Breast epithelium (tissue), 3 donors: Measurements from ENCODE around the gene PPP1CA.

Source experiments
- CTCF ChIP-seq, 3 donors: fragments of 450-650 bp; IDR thresholded peaks; one replicate each; pipeline ENCODE4 v1.5.1; 2016 to 2017; ENCODE audit warnings: antibody characterized with exemption in 3 of 3, mild to moderate bottlenecking in 3 of 3, moderate library complexity in 3 of 3
- POLR2A ChIP-seq: fragments of 450-650 bp; IDR thresholded peaks from one replicate; pipeline ENCODE4 v1.6.1; 2016; ENCODE audit warnings: antibody characterized with exemption, mild to moderate bottlenecking, moderate library complexity

GRCh38 chr11:67442504-67443404 lies 41.1 kb upstream of the PPP1CA start:
- TF ChIP-seq POLR2A (no peak), CTCF (IDR thresholded peaks at IDR 0.05) (no peak)
